Measurements from ENCODE around the gene TXN2.

GRCh38 chr22:36514766-36515165 lies 33.3 kb upstream of the TXN2 start:
- no peak for TF ChIP-seq CTCF (conservative IDR thresholded peaks at IDR 0.05)
- TF ChIP-seq EZH2 (IDR thresholded peaks at IDR 0.05; ENCODE audit: low read depth), result no peak
